ENCODE results near the gene SLC29A4. TPM values are rescaled to one million over a fixed set of nuclear protein-coding genes. Genes with fewer than 3 reads are reported as not detected.

SLC29A4 gene
- total RNA-seq, 1 experiment from 2014 or later: 4.4 TPM

DNA sequence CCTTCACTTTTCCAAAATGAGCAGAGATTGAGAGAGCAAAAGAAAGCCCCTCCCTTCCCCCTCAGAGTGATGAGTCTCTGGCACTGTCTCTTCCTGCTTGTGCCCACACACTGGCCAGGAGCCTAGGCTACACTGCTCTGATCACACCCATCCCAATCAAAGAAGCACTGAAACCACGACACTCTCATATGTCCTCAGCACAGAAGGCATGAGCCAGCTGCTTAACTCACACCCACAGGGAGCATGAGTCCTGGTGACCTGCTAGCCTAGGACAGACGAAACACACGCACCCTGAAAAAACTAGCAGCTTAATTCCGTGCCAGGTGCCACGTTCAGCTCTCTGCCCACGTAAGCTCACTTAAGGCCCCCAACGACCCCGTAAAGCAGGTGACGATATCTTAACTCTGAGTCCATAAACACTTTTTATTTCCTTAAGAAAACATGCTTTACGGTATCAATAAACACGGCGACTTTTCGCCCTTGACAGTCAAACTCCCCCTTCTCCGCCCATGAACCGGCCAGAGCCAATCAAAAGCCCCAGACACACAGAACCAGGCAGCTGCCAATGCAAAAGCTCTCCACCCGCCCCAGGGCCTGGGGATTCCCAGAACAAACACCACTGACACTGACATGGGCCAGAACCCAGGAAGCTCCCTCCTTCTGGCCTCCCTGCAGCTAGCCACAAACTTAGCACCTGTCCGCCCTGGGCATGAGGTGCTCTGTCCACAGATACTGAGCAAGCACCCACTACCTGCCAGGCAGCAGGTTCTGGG lies 71.9 kb downstream of the SLC29A4 start:
- Histone ChIP-seq H3K36me3 (peaks cover 57% of the 10 kb centered on the region), H3K9me3 (no peaks in the 10 kb centered on the region), H3K4me3 (no peak overlapping the region), H3K27me3 (no peaks in the 10 kb centered on the region)
- DNase-seq: peak; percentile 33

Other genes starting within 250 kb of the SLC29A4 start
- 1.3 and 3.0 TPM in 2 replicates for gene RBAK, start 237.1 kb upstream of the SLC29A4 start, total RNA-seq (2014; rRNA removed; shearing (Covaris generic); ENCODE audit: low replicate concordance)
- 50.1 and 61.5 TPM in 2 replicates for gene WIPI2, start 92.7 kb upstream of the SLC29A4 start, total RNA-seq (2014; rRNA removed; shearing (Covaris generic); ENCODE audit: low replicate concordance)
- gene TNRC18, start 140.9 kb downstream of the SLC29A4 start, total RNA-seq (2014; rRNA removed; shearing (Covaris generic); ENCODE audit: low replicate concordance): 17.3 and 25.0 TPM in 2 replicates
- gene FBXL18, start 230.9 kb downstream of the SLC29A4 start, total RNA-seq (2014; rRNA removed; shearing (Covaris generic); ENCODE audit: low replicate concordance): 0.79 and 2.7 TPM in 2 replicates
- 1,106 and 1,129 TPM in 2 replicates for gene ACTB, start 247.7 kb downstream of the SLC29A4 start, total RNA-seq (2014; rRNA removed; shearing (Covaris generic); ENCODE audit: low replicate concordance)